NK-92 treated with Interleukin-12 subunit alpha and Interleukin-12 subunit beta, amount 100 ng/mL, for 24 hours (cell line): ENCODE measurements around the gene TNRC6B.
"Not testable (repeated sequence)": the region's sequence is repeated elsewhere in the genome, so short reads cannot be mapped to it uniquely, and the experiment has no call there.

ENCODE experiments used
- DNase-seq: peaks from one replicate; lab custom pipeline; 2025; lab: John Stamatoyannopoulos, UW

Gene TNRC6B

DNA sequence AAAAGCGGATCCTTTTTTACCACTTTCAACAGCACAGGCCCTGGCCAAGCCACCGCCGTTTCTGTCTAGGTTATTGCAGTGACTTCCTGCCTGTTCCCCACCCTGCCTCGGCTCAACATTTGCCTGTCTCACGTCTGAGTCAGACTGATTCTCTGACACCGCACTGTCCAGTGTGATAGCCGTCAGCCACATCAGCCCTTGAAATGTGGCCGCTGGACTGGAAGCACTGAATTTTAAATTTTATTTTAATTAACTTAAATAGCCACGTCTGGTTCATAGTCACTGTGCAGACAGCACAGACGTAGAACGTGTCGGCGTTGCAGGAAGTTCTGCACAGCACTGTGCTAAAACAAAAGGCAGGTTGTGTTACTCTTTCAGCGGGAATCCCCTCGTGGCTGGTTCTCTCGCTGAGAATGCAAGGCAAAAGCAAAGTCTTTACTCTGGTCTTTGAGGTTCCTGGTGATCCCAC lies 112.3 kb downstream of the TNRC6B start:
- DNase-seq, result peak; percentile 26

DNA sequence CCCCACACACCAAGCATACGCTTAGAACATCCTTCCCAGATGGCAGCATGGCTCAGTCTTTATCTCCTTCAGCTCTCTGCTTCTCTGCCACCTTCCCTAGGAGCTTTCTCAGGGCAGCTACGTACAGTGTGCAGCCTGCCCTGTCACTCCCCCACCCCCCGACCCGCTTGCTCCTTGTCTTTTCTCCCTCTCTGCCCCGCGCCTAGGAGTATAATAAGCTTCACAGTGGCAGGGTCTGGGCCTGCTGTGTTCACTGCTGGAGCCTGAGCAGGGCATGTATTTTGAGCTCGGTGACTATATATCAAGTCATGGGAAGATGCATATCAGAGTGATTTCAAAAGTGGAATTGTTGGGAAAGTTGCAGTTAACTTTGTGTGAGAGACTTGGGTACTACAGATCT lies 112.8 kb downstream of the TNRC6B start:
- DNase-seq, result no peak

DNA sequence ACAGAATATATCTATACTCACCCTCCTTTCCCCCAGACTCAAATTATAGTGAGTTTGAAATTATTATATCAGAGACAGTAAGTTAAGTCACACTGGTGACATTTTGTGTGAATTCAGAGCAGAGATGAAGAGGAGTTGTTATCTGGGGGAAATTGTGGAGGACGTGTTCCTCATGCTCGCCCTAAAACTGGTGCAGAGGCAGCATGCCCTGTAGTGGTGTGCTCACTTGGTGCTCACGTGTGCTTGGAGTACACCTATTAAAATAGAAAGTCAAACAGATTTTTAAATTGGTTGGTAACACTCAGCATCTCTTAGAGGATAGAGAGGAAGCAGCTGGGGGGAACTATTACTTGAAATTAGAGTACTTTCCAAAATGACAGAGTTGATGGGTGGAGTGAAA lies 117.0 kb downstream of the TNRC6B start:
- DNase-seq, result no peak

DNA sequence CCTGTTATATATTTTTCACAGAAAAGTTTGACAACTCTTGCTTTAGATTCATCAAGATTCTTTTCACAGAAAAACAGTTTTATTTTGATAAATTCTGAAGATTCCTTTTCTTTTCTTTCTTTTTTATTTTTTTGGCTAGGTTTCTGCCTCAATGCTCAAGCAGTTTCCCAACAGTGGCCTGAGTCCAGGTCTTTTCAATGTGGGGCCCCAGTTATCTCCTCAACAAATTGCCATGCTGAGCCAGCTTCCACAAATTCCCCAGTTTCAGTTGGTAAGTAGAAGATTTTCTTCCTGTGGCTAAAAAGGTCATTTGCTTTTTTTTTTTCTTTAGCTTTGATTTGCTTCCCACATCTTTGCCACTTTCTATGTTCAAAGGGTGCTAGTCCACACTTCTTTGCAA lies 122.6 kb downstream of the TNRC6B start:
- no peak for DNase-seq

DNA sequence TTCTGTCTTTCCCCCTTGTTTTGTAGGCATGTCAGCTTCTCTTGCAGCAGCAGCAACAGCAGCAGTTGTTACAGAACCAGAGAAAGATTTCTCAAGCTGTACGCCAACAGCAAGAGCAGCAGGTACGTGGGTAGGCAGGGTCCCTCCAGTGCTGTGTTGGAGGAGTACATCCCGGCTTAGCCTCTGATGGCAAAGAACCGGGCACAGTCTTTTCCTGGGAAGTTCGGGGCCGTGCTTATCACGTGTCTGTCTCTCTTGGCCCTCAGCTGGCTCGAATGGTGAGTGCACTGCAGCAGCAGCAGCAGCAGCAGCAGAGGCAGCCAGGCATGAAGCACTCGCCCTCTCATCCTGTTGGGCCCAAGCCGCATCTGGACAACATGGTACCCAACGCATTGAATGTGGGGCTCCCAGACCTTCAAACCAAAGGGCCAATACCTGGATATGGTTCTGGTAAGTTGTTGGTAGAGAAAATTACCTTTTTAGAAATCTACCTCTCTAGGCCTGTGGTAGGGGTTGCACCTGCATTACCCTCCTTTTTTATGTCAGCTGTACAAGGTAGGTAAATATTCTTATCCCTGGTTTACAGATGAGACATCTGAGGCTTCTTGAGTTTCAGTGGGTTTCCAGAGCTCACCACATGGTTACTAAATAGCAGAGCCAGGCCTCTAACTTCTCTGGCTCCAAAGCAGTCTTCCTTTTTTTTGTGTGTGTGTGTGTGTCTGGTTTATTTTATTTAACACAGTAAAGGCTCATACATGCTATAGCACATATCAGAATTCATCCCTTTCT lies 123.4 kb downstream of the TNRC6B start:
- no peak for DNase-seq

DNA sequence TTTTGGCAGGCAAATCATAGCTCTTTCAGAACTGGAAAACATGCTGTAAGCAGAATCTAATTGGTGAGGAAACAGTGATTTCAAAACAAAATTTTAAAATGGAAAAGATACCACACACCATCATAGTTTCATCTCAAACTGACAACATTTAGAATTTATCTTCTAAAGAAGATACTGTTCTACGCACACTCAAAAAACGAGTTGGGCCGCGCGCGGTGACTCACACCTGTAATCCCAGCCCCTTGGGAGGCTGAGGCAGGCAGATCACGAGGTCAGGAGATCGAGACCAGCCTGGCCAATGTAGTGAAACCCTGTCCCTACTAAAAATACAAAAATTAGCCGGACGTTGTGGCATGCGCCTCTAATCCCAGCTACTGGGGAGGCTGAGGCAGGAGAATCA lies 124.4 kb downstream of the TNRC6B start:
- no peak for DNase-seq

DNA sequence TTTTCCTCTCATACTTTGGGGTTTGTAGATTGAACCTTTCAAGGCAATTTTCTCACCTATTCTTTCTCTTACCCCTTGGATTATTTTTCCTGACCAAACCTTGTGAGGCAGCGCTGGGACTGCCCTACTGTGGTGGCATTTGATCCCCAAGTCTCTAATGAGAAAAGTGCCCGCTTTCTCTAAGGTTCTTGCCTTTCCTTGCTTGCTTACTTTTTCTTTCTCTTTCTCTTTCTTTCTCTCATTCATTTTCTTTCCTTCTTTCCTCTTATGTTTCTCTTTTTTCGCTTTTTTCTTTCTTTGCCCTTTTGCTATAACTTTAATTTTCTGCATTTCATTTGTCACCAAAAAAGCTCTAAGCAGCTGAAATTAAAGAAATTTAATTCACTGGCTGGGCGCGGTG lies 127.9 kb downstream of the TNRC6B start:
- no peak for DNase-seq

DNA sequence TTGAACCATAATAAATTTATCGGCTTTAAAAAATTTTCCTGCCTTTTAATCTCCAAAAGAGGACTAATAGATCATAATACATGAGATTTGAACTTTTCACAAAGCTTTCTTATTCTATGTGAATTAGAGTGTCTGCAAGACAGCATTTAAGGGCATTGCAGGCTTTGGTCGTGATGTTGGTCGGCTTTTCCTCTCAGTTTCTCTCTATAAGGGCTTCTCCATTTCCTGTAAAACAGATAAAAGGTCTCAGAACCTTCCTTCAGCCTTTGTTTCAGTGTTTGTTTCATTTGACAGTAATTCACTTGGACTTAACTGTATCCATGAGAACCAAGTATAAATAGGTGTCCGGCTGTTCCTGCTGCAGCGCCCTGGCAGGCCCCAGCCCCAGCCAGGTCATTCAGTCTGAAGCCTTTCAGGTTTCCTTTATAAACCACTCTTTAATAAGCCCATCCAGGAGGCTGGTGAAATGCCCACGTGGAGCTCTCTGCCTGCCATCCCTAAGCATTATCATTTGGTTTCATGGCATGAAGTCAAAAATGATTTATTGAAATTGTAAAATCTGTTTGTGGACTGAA lies 131.4 kb downstream of the TNRC6B start:
- DNase-seq, result no peak

DNA sequence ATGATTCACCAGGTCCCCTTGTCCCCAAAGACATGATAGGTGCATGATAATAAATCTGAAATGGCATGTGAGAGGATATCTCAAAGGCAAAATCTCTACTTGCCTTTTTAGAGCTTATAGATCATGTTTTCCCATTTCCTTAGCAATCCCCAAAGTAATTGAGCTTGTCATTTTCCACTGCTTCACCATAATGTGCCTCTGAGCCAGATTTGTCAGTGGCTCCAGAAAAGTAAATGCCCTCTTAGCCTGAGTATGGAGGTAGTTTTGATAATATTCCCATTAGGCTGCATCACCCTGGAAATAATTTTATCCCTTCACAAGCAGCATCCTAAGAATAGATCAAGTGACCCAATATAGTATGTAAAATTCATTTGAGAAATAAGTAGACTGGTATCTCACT lies 131.9 kb downstream of the TNRC6B start:
- DNase-seq, result no peak

DNA sequence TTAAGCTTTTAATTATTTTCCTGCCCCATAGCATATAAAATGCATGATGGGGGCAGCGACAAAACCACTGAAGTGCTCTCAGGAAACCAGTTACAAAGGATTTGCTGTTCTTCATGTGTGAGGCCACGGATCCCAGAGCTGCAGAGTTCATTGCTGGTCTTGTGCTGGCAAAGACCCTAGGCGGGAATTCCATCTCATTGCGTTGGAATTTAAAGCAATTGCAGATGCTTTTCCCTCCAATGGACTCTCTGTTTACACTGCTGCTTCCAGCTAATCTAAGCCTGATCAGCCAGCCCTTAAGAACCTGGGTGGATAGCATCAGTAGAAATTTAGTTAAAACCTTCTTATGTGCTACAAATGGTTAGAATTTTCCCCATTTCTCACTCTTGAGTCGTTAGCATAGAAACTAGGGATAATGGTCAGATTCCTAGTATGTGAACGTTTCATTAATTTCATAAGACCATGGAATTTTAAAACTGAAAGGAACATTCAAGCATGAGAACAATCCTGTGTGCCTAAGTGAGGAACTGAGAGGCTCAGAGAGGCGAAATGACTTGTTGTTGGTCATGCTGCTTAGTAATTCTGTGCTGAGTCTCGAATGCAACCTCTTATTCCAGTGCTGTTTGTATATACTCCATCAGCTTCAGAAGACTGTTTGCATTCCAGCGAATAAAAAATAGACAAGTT lies 132.5 kb downstream of the TNRC6B start:
- no peak for DNase-seq

DNA sequence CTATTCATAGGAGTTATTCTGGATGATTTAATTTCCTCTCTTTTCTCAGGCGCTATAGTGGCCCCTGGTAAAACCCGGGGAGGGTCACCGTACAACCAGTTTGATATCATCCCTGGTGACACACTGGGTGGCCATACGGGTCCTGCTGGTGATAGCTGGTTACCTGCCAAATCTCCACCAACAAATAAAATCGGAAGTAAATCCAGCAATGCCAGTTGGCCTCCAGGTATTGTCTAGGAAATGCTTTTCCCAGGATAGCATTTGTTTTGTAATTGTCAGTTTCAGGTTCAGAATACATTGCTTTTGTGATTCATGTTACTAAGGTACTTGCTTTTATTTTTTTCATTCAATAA lies 133.0 kb downstream of the TNRC6B start:
- no peak for DNase-seq

DNA sequence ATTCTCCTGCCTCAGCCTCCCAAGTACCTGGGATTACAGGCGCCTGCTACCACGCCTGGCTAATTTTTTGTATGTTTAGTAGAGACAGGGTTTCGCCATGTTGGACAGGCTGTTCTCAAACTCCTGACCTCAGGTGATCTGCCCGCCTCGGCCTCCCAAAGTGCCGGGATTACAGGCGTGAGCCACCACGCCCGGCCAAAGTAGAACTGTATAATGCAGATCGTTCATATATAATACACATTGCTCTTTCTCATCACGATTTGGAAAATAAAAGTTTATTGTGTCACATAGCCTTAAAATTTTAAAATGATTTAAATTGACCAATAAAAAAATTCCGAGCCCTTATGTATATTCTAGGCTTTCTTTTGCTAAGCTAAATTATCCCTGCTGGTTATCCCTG lies 133.9 kb downstream of the TNRC6B start:
- not testable (repeated sequence) for DNase-seq

DNA sequence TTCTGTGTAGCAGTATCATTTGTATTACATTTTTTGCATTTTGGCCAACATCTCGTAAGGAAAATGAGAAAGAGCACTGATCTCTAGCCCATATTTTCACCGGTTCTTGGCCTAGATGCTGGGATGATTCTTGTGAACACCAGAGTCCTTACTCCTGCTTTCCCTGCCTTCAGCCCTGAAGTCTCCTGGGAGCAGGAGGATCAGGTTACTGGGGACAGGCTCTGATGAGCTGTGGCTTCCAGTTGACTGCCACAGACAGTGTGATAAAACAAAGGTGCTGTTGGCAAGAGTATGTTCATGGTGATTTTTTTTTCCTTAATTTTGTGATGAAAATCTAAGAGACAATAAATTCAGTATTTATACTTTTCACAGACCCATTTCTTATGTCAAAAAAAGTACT lies 134.3 kb downstream of the TNRC6B start:
- no peak for DNase-seq

DNA sequence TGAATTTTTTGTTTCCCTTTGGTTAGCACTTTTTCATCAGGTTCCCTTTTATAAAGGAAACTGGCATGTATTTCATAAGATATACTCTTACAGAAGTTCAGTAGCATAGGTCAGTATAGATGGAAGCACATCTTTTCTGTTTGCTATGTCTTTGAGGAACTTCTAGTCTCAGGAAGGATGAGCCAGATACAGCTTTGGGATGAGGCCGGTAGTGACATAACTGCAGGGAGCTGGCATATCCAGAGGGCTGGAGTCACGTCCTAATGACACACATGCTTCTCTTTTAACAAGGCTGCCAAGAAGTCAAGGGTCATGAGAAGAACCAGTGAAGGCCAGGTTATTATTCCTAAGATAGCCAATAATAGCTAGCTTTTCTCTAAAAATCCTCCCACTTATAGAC lies 135.3 kb downstream of the TNRC6B start:
- DNase-seq, result no peak

DNA sequence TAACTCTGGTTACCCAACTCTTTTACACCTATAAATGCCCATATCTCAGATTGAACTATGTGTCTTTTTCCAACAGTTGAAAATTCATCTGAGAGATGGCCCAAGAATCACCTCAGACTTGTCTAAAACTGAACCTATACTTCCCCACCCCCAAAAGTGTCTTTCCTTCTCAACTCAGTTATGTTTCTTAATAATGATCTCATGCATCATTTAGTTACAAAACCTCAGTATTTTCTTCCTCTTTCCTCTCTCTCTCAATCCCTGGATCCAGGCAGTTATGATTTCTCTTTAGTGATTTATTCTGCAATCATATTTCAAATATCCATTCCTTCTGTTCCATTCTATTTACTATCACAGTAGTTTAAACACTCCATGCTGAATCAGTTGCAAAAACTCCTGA lies 136.3 kb downstream of the TNRC6B start:
- DNase-seq, result no peak

DNA sequence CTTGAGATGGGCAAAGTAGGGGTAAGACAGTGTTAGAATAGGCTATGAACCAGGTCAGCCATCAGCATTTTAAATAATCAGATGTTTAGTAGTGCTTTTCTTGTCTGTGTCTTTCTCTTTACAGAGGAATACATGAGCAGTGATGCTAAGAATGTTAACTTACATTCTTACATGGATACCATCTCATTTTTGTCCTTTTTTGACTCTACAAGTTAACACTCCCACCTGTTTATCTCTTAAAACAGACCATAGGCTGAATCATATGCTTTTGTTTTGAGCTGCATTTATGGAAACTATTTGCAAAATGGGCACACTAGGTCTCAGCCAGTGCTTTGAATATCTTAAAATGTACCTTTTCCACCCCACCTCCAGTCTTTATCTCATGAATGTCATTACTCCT lies 143.0 kb downstream of the TNRC6B start:
- DNase-seq, result no peak

DNA sequence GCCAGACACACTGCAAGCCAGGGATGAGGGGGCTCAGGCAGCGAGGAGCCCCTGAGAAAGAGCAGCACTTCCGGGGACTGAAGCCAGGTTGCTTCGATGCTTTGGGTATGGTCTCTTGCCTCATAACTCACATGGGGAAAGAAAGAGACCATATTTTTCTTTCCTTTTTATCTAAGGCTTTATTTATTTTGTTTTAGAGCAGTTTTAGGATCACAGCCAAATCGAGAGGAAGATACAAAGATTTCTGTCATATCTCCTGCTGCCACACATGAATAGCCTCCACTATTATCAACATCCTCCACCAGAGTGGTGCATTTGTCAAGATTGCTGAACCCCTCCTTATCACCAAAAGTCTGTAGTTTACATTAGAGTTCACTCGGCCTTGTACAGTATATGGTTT lies 144.3 kb downstream of the TNRC6B start:
- DNase-seq, result no peak

DNA sequence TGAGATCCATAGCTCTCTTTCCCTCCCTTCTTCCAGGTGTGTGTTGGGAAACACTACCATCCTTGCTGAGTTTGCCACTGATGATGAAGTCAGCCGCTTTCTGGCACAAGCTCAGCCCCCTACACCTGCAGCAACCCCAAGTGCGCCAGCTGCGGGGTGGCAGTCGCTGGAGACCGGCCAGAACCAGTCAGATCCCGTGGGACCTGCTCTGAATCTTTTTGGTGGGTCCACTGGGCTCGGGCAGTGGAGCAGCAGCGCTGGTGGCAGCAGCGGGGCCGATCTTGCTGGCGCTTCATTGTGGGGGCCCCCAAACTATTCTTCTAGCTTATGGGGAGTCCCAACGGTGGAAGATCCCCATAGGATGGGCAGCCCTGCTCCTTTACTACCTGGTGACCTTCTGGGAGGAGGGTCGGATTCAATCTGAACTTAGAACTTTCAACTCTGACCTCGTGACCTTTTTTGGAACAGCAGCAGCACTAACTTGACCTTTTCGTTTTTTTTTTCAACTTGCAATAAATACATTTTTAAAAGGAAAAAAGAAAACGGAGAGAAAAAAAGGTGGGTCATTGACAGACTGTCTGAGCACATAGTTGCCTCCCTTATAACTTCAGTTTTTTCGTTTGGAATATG lies 145.2 kb downstream of the TNRC6B start:
- DNase-seq, result no peak

DNA sequence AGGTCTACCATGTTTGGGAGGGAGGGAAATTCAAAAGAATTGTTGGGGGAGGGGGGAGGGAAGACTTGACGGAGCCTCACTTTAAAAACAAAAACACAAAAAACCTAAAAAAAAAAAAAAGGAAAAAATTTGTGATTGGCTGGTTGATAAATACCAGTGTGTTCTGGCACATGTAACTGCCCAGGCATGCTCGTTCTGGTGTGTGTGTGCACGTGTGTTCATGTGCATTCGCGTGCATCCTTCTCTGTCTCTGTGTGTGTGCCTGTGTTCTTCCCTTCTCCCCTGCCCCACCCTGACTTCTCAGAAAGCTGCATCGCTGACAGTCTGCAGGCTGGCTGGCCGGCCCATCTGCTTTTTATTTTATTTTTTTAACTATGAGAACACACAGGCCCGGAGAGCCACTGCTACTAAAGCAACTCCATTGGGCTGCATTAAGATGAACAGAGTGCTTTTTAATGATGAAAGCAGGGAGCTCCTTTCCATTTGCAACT lies 146.0 kb downstream of the TNRC6B start:
- no peak for DNase-seq

DNA sequence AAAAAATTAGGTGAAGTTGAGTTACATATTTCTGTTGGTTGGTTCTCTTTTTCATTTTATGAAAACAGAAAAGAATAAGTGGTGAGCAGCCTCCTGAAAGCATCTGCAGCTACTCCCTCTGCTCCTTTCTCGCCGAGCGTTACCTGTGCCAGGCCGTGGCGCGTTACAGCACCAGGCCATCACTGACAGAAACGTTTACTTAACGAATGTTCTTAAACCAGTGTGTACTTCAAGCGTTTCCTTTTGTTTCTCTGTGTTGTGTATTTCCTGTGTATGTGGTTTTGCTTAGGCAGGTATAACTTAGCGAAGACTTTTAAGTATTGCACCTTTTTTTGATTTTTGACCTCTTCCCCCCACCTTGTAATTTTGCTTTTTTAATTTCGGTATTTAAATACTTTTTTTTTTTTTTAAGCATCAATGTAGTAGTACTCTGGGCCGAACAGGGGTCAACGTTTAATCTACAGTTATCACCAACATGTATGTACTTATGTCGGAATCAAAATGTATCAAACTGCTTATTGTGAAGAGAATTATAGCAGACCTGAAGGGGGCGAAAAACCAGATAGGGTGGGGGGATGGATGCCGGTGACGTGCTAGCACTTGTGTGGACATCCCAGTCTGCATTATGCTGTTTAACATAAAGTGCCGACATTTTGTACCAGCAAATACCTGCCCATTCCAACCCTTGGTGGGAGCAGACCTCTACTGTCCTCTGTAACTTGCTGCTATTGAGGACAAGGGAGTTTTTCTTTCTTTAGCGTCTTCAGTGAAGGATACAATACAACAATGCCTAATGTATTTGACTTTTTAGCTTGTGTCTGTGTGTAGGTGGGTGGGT lies 147.0 kb downstream of the TNRC6B start:
- no peak for DNase-seq

DNA sequence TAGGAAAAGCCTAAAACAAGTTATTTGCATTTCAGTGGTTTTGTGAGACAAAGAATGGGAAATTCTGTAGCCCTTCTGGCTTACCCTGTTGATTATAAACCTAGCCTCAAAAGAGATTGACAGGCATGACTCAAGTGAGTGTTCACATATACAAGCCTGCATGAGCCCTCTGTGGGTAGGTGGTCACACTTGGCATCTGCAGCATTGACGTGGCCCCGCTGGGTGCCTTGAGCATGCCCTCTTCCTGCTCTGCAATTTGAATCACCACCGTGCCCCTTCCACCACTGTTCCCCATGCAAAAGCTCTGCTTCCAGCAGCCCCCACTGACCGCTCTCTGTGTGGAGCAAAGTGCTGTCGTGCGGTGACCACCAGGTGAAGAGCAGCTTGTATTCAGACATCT lies 147.6 kb downstream of the TNRC6B start:
- DNase-seq, result no peak
